ENCODE data around the gene SH3TC1.

Gene SH3TC1

GRCh38 chr4:8227771-8228318, 28.8 kb downstream of the SH3TC1 start:
- no peak overlapping the region for H3K4me3 ChIP-seq (ENCODE audit: low read depth in 1 of 2, low read length in 1 of 2)
- no peak for TF ChIP-seq CTCF (IDR thresholded peaks at IDR 0.05)
- no peaks in the 10 kb centered on the region for H3K9me3 ChIP-seq
- peaks cover 2 to 10% of the 10 kb centered on the region in 2 experiments for H3K4me1 ChIP-seq (ENCODE audit: control insufficient read depth in 1 of 2, insufficient read depth in 1 of 2, low read depth in 1 of 2, low read length in 1 of 2)
- peaks cover 59% of the 10 kb centered on the region for H3K27me3 ChIP-seq
- no peak overlapping the region for H3K27ac ChIP-seq
- H3K36me3 ChIP-seq, result no peaks in the 10 kb centered on the region

- Histone ChIP-seq H3K36me3 (no peaks in the 10 kb centered on the region), H3K9me3 (no peaks in the 10 kb centered on the region), H3K4me1 (ENCODE audit: control insufficient read depth in 1 of 2, insufficient read depth in 1 of 2, low read depth in 1 of 2, low read length in 1 of 2) (peaks cover 2 to 10% of the 10 kb centered on the region in 2 experiments), H3K27ac (no peak overlapping the region), H3K27me3 (peaks cover 54% of the 10 kb centered on the region), H3K4me3 (ENCODE audit: low read depth in 1 of 2, low read length in 1 of 2) (no peak overlapping the region)
- no peak for TF ChIP-seq CTCF (IDR thresholded peaks at IDR 0.05)
Observed at GRCh38 chr4:8228319-8229250, 29.5 kb downstream of the SH3TC1 start.

- no peak for TF ChIP-seq CTCF (IDR thresholded peaks at IDR 0.05)
- Histone ChIP-seq H3K27me3 (peaks cover 46% of the 10 kb centered on the region), H3K27ac (no peak overlapping the region), H3K4me3 (ENCODE audit: low read depth in 1 of 2, low read length in 1 of 2) (no peak overlapping the region), H3K36me3 (no peaks in the 10 kb centered on the region), H3K4me1 (ENCODE audit: control insufficient read depth in 1 of 2, insufficient read depth in 1 of 2, low read depth in 1 of 2, low read length in 1 of 2) (peaks cover 2 to 10% of the 10 kb centered on the region in 2 experiments), H3K9me3 (no peaks in the 10 kb centered on the region)
Observed at GRCh38 chr4:8229331-8229975, 30.4 kb downstream of the SH3TC1 start.

DNA sequence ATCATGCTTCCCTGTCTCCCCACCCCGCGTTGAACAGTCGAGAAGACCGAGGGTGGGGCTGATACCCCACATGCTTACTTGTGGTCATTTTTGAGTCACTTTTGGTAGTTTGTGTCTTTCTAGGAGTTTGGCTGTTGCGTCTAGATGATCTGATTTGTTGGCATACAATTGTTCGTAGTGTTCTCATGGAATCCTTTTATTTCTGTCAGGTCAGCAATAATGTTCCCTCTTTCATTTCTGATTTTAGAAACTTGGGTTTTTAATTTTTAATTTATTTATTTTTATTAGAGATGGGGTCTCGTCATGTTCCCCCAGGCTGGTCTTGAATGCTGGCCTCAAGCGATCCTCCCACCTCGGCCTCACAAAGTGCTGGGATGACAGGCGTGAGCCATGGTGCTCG, 30.9 kb downstream of the SH3TC1 start:
- Histone ChIP-seq H3K27ac (no peak overlapping the region), H3K27me3 (peaks cover 40% of the 10 kb centered on the region), H3K4me3 (ENCODE audit: low read depth in 1 of 2, low read length in 1 of 2) (no peak overlapping the region), H3K9me3 (no peaks in the 10 kb centered on the region), H3K4me1 (ENCODE audit: control insufficient read depth in 1 of 2, insufficient read depth in 1 of 2, low read depth in 1 of 2, low read length in 1 of 2) (peaks cover 2 to 10% of the 10 kb centered on the region in 2 experiments), H3K36me3 (no peaks in the 10 kb centered on the region)
- no peak for TF ChIP-seq CTCF (IDR thresholded peaks at IDR 0.05)

GRCh38 chr4:8230891-8231290, 31.8 kb downstream of the SH3TC1 start:
- no peaks in the 10 kb centered on the region for H3K36me3 ChIP-seq
- TF ChIP-seq CTCF (IDR thresholded peaks at IDR 0.05), result no peak

More at GRCh38 chr4:8230891-8231290, 31.8 kb downstream of the SH3TC1 start:
- Histone ChIP-seq H3K9me3 (no peaks in the 10 kb centered on the region), H3K4me1 (ENCODE audit: control insufficient read depth in 1 of 2, insufficient read depth in 1 of 2, low read depth in 1 of 2, low read length in 1 of 2) (peaks cover 2 to 10% of the 10 kb centered on the region in 2 experiments), H3K27me3 (peaks cover 31% of the 10 kb centered on the region), H3K27ac (no peak overlapping the region), H3K4me3 (ENCODE audit: low read depth in 1 of 2, low read length in 1 of 2) (no peak overlapping the region)
